ENCODE data around the gene PTGIS.
A peak's percentile ranks its signal among the peaks of the same experiment; 100 is the strongest.

PTGIS gene

DNA sequence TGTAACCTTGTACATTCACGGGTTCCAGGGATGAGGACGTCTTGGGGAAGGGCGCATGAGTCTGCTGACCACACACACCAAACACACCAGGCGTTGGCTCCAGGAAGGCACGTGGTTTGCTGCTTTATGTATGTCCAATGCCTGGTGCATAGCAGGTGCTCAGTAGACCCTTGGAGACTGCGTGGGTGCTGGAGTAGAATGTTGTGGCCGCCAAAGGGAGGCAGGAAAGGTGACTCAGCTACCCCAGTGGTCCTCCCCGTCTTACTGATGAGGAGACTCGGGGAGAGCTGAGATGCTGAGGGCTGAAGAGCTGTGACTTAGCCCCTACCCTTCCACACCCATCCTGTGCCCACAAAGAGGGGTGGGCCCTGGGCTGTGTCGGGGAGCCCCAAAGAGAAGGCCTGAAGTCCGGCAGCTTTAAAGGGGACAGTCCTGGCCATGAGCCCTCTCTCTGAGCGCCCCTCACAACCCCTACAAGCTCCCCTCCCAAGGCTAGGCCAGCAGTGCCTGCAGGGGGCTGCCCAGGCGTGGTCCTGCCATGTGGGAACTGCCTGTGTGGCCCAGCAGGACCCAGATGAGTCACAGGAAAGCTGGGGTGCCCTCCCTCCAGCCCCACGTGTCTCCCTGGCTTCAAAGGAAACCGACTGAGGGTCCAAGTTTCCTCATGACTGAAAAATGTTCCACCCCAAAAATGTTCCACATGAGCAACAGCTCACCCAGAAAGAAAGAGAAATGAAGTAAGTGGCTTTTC lies 28.0 kb upstream of the PTGIS start:
- DNase-seq (ENCODE audit: low read depth in 2 of 3, low spot score in 1 of 3): peak; percentile 61 to 86 (median 77)

DNA sequence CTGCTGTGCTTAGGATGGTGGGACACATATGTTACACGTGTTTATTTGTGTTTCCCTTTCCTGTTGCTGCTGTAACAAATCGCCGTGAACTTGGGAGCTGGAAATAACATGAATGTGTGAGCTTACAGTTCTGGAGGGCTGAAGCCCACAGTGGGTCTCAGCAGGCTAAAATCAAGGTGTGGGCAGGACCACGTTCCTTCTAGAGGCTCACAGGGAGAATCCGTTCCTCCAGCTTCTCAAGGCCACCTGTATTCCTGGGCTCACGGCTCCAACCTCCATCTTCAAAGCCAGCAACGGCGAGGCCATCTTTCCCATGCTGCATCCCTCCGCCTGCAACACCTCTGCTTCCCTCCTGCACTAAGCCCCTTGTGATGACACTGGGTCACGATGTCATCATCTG lies 27.4 kb upstream of the PTGIS start:
- no peak for DNase-seq (ENCODE audit: low read depth in 2 of 3, low spot score in 1 of 3)

DNA sequence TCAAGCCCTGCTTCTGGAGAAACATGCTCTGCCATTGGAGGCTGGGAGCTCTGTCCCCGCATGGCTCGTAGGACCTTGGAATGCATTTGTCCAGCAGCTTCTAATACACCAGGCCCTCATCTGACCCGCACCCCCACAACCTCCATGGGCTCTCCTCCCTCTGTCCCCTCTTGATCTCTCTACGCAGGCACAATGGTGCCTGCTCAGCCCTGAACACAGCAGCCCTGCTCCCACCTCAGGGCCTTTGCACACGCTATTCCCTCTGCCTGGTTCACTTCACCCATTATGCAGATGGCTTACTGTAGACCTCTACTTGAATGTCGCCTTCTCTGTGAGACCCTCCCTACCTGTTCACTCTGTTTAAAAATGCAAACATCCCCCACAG lies 27.0 kb upstream of the PTGIS start:
- no peak for DNase-seq (ENCODE audit: low read depth in 2 of 3, low spot score in 1 of 3)

DNA sequence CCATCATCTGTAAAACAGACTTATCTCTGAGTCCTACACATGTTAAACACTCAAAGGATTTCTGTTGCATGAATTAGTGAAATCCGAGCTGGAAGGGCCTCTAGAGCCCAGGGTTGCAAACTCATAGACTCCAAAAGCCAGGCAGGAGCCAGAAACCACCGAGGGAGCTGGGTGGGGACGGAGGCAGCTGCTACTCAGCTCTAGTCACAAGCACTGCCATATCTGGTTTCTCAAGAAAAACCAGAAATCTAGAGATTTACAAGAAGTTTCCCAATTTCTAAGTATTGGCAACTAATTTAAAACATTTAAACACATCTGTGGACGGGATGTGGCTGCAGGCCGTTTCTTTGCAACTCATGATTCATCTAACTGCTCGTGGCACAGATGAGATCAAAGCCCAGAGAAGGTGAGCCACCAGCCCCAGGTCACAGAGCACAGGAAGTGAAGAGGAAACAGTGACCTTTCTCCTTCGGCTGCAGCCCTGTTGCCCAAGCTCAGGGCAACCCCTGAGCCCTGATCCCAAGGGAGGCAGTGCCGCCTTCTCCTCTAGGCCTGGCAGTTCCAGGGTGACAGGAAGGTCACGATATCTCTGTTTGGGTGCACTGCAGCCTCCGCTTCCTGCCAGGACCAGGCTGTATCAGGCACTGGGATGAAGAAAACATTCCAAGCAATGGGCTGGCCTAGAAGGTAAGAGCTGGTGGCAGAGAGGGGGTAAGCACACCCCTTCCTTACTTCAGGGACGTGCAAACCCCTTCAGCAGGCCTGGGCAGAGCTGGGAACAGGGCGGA lies 26.4 kb upstream of the PTGIS start:
- DNase-seq (ENCODE audit: low read depth in 2 of 3, low spot score in 1 of 3): peak; percentile 64 to 79 (median 66)

DNA sequence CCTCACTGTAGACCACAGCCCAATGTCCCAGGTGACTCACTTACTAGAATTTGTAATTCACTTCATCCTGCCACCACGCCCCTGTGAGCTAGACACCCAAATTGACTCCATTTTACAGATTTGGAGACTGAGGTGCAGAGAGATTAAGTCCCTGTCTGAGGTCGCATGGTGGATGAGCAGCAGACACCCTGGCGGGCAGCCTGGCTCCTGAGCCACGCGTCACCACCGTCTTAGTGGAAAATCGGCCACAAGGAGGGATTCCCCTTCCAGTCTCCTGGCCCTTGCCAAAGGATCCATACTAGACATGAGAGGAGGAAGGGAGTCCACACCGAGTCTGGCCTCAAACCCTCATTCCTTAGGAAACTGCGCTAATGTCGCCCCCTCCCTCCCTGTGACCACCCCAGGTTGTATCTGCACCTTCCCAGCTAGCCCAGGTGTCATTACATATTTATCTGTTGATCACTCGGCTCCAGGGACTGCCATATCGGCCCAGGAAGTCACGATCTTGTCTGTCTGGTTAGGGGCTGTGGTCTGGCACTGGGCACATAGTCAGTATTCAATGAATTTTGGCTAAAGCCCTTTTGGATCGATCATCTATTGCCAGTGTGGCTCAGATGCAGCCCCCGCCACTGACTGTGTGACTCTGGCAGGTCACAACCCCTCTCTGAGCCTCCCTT lies 25.7 kb upstream of the PTGIS start:
- DNase-seq (ENCODE audit: low read depth in 2 of 3, low spot score in 1 of 3): peak in 2 of 3 donors; percentile 43

DNA sequence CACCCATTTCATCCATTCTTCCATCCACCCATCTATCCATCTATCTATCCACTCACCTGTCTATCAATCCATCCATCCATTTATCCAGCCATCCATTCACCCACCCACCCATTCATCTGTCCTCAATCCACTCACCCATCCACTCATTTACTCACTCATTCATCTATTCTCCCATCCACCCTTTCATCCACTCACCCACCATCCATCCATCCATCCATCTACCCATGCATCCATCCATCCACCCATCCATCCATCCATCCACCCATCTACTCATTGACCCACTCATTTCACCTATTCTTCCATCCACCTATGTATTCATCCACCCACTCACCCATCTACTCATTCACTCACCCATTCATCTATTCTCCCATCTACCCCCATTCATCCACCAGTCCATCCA lies 24.2 kb upstream of the PTGIS start:
- no peak for DNase-seq (ENCODE audit: low read depth in 2 of 3, low spot score in 1 of 3)

DNA sequence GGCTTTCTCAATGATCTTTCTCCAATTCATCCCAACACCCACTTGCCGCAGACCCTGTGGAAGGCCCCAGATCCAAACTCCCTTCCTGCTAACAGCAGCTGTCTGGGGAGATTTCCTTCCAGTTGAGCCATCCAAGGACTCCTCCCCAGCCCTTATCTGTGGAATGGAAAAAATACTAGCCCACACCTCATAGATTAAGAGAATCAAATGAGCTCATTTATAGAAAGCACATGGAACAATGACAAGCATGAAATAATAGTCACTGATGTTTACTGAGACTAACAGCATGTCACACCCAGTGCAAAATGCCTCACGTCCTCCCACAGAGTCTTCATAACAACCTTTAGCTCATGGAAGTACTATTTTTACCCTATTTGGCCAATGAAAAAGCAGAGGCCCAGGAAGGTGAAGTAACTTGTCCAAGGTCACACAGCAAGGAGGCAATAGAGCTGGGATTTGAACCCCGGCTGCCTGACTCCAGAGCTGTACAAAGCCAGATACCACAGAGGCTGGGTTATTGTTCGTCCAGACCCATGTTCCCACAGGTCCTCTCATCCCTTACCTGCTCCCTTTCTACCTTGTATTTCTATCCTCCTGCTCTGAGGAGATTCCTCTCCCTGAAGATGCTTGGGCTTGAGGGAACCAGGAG lies 23.4 kb upstream of the PTGIS start:
- peak in 1 of 3 donors; percentile 32 for DNase-seq (ENCODE audit: low read depth in 2 of 3, low spot score in 1 of 3)

DNA sequence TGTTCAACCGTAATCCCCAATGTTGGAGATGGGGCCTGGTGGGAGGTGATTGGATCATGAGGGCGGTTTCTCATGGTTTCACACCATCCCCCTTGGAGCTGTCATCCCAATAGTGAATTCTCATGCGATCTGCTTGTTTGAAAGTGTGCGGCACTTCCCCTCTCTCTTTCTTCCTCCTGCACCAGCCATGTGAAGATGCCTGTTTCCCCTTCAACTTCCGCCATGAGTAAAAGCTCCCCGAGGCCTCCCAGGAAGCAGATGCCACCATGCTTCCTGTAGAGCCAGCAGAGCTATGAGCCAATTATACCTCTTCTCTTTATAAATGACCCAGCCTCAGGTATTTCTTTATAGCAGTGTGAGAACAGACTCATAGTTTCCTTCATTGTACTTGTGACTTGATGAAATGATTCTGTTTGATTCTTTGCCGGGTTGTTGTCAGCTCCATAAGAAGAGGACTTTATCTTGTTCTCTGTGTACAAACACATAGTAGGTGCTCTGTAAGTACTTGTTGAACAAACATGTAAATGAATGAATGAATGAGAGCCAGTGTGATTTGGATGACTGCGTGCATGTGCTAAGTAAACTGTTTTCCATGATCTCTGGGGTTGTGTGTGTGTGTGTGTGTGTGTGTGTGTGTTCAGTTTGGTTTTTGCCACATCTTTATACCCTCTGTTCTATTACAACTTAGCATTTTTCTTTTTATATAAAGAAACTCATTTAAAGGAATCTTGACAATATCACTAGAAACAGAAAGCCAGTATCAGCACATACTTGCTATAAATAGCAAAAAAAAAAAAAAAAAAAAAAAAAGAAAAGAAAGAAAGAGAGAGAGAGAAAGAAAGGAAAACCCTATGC lies 22.5 kb upstream of the PTGIS start:
- DNase-seq (ENCODE audit: low read depth in 2 of 3, low spot score in 1 of 3): no peak

DNA sequence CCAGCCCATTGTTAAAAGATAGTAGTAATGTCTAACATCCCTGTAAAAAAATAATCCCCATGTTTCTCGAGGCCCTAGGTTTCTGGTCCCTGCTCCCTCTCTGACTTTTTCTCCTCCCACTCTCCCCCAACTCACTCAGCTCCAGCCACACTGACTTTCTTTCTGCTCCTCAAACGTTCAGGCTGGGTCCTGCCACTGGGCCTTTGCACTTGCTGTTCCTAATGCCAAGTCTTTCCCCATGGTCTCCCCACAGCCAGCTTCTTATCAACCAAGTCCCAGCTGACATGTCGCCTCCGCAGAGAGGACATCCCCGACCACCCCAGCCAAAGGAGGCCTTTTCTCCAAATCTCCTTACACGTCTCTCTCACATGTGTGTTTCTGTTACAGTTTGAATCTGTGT lies 21.8 kb upstream of the PTGIS start:
- DNase-seq (ENCODE audit: low read depth in 2 of 3, low spot score in 1 of 3): no peak

DNA sequence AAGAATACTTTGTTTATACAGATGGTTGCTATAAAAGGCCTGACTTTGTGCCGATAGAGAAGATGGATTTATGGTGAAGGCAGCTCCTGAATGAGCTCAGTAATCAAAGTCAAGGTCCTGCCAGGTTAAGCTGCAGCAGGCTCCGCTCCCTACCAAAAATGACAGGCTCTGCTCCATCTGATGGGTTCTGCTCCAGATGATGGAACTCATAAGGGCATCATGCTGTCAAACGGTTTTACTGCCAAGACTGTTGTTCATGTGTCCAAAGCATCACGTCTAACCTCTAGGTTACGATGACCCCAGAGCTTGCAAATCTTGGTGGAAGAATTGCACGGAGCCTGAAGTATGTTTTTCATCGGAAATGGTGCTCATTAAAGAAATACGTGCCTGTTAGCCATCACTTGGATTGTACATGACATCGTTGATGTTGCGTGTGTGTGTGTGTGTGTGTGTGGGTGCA lies 19.2 kb upstream of the PTGIS start:
- DNase-seq (ENCODE audit: low read depth in 2 of 3, low spot score in 1 of 3): no peak

DNA sequence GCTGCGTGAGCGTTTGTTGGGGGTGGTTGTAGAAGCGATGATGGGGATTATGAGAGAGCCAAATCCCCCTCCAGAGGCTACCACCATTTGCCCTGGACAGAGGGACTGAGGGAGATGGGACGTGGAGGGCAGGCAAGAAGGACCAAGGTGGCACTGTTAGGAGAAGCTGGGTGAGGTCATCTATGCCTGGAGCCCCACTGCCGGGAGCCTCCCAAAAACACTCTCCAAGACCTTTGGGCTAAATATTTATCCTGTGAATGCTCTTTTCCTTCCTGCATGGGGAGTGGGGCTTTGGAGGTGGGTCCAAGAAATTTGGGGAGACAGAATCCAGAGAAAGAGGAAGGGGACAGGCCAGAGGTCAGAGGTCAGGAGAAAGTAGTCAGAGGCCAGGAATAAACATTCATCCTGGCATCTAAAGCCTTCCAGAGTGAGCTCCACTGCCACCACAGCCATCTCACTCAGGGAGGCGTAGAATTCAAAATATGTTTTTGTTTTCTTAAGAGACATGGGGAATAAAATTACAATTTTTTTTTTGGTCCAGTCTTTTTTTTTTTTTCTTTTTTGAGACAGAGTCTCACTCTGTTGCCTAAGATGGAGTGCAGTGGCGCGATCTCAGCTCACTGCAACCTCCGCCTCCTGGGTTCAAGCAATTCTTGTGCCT lies 17.8 kb upstream of the PTGIS start:
- DNase-seq (ENCODE audit: low read depth in 2 of 3, low spot score in 1 of 3): no peak

DNA sequence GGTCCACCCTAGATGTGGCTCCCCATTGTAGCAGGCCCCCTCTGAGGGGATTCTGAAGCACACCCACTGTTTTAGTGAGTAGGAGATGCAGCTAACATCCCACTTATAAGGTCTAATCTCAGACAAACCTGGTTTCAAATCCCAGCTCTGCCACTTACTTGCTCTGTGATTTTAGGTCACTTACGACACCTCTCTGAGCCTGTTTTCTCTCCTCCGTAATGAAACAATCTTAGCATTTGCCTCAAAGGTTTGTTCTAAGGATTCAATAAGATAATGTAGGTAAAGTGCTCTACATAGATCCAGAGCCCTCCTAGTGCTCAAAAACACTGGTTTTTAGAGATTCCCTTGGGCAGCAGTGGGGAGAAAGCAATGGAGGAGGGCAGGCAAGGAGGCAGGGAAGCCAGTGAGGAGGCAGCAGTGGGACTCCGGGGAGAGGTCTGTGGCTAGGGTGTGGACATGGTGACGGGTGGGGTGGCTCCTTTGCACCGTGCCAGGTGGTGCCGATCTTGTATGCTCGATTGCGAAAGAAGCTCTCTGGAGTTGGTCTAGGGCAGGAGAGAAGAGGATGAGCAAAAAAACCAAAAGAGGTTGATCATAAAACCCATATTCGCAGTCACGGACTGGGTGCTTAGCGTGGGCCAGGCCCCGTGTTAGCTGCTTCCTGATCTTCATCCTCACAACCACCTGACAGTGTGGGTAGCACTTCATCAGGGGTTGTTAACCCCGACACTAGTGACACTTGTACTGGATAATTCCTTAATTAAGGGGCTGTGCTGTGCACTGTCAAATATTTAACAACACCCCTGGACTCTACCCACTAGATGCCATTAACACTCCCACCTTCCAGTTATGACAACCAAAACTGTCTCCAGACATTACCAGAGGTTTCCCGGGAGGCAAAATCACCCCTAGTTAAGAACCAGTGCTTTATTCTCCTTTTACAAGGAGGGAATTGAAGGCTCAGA lies 16.8 kb upstream of the PTGIS start:
- DNase-seq (ENCODE audit: low read depth in 2 of 3, low spot score in 1 of 3): no peak

DNA sequence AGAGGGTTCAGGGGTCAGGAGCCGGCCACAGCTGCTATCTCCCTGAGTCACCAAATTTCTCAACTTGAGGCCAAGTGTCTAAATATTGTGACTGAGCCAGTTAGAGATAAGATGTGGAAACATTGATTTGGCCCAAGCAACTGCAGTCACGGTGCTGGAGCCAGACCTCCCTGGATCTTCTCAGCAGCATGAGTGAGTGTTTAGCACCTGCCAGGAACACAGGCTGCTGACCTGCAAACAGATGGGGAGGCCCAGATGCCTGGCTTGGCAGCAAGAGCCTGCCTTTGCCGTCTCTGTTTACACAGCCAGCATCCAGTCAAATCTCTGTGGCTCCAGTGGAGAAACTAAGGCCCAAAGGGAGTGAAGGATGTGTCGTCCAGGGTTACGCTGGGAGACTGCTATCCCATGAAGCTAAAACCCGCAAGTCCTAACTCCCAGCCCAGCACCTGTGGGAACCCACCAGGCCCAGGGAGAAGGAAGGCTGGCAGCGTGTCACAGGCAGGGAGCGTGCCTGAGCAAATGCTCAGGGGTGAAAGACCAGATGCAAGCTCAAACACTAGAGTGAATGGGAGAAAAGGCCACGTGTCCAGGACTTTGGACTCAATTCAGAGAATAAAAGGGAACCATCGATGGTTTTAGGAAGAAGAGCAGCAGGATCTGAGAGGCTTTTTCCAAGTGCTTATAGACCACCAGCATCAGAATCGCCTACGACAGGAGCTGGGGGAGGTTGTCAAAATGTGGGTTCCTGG lies 15.9 kb upstream of the PTGIS start:
- DNase-seq (ENCODE audit: low read depth in 2 of 3, low spot score in 1 of 3): no peak

DNA sequence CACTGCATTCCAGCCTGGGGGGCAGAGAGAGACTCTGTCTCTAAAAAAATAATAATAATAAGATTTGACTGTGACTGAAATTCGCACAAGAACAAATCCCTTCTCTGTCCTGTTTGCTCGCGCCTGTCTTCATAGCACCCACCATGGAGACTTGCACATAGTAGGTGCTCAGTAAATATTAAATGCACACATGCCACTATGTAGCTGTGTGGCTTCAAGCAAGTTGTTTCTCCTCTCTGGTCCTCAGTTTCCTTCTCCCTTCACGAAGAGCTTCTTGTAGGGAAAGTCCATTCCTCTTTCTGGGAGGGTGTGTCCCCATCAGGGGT lies 15.4 kb upstream of the PTGIS start:
- no peak for DNase-seq (ENCODE audit: low read depth in 2 of 3, low spot score in 1 of 3)

DNA sequence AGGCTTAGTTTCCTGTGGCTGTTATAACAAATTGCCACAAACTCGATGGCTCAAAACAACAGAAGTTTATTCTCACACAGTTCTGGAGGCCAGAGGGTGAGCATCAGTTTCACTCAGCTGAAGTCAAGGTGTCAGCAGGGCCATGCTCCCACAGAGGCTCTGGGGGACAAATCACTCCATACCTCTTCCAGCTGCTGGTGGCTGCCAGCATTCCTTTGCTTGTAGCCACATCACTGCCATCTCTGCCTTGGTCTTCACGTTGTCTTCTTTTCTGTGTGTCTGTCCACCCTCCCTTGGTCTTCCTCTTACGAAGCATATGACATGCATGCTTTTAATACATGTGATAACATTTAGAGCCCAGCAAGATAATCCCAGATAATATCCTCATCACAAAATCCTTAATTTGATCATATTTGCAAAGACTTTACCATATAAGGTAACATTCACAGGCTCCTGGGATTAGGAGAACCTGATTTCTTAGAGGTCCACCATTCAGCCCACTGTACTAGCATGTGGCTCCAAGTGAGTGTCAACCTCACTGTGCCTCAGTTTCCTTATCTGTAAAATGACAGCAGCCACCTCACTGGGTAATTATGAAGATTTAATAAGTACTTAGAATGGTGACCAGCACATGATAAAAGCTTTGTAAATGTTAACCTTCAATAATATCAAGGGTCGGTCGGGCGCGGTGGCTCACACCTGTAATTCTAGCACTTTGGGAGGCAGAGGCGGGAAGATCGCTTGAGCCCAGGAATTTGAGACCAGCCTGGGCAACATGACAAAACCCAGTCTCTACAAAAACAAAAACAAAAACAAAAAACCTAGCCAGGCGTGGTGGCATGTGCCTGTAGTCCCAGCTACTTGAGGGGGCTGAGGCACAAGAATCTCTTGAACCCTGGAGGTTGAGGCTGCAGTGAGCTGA lies 14.7 kb upstream of the PTGIS start:
- DNase-seq (ENCODE audit: low read depth in 2 of 3, low spot score in 1 of 3): no peak

DNA sequence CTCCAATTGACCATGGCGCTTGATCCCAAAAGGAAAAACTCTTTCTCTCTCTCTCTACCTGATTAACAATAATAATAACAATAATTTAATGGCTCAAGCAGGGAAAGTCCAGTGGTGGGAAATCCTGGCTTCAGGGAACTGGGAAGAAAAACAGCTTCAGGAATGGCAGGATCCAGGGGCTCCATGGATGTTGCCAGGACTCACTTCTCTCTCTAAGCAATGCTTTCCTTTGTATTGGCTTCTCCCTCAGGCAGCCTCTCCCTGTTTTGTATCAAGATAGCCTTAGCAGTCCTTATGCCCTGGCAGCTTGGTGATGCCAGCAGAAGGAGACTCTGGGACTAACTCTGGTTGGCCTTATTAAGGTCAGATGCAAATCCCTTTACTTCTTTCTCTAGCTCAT lies 13.5 kb upstream of the PTGIS start:
- DNase-seq (ENCODE audit: low read depth in 2 of 3, low spot score in 1 of 3): no peak

DNA sequence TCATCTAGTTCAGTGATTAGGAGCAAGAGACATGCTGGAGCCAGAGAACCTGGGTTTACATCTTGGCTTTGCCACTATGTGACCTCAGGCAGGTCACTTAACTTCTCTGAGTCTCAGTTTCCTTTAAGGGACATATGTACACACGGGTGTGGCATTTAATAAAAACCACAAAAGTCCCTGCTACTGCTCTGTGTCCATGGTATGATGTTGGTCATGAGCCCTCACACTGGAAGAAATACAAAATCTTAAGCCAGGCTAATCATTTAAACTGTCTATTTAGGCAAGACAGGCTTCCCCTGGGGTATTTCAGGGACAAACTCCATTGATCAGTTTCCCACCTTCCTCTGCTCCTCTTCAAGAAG lies 12.9 kb upstream of the PTGIS start:
- DNase-seq (ENCODE audit: low read depth in 2 of 3, low spot score in 1 of 3): no peak
